HG03571 (cell line): ENCODE data around the gene SLC35F6.
"Not testable (repeated sequence)": the region's sequence is repeated elsewhere in the genome, so short reads cannot be mapped to it uniquely, and the experiment has no call there.

Experiments
- ATAC-seq: cut with Tn5 transposase; IDR thresholded peaks from one replicate; pipeline ENCODE4 v1.9.1; 2021; ENCODE audit not compliant: unreplicated experiment

SLC35F6 gene

GRCh38 chr2:26754972-26755670, 9.0 kb upstream of the SLC35F6 start:
- no peak for ATAC-seq

- no peak for ATAC-seq
Observed at GRCh38 chr2:26756337-26756736, 7.7 kb upstream of the SLC35F6 start.

GRCh38 chr2:26757873-26758789, 6.0 kb upstream of the SLC35F6 start:
- ATAC-seq = no peak

DNA sequence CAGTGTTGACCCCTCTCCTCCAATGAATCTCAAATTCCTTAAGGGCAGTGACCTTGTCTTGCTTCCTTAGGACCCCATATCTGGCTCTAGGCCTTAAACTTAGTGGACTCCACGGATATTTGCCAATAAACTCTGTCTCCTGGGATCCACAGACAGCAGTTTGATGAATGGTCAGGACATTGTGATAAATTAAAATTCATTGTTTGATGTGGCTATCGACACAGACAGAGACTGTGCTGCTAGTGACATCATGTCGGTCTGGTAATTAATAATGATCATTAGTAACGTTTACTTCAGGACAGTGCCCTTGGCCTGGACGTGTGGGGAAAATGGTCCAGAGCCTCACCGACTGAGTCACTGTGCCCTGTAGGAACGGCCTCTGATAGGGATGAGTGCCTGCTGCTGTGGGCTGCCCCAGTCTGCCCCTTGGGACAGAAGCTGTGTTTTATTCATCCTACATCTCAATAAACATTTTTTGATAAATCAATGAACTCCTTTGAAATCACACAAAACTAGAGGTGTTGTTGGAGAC, 5.2 kb upstream of the SLC35F6 start:
- ATAC-seq = no peak

GRCh38 chr2:26759845-26760244, 4.2 kb upstream of the SLC35F6 start:
- no peak for ATAC-seq

GRCh38 chr2:26760991-26761390, 3.1 kb upstream of the SLC35F6 start:
- ATAC-seq = not testable (repeated sequence)

DNA sequence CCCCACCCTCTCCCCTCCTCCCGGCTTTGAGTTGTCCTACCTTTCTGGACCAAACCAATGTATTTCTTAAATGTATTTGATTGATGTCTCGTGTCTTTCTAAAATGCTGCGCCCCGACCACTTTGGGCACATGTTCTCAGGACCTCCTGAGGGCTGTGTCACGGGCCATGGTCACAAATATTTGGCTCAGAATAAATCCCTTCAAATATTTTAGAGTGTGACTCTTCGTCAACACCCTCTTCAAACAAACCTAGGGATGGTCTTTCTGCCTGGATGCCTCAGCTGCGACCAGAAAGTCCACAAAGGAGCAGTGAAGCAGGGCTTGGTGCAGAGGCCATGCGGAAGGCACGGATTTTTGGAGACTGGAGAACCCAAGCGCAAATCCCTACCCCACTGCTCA, 1.1 kb upstream of the SLC35F6 start:
- ATAC-seq = no peak

GRCh38 chr2:26764906-26765305, 822 bp downstream of the SLC35F6 start:
- no peak for ATAC-seq

DNA sequence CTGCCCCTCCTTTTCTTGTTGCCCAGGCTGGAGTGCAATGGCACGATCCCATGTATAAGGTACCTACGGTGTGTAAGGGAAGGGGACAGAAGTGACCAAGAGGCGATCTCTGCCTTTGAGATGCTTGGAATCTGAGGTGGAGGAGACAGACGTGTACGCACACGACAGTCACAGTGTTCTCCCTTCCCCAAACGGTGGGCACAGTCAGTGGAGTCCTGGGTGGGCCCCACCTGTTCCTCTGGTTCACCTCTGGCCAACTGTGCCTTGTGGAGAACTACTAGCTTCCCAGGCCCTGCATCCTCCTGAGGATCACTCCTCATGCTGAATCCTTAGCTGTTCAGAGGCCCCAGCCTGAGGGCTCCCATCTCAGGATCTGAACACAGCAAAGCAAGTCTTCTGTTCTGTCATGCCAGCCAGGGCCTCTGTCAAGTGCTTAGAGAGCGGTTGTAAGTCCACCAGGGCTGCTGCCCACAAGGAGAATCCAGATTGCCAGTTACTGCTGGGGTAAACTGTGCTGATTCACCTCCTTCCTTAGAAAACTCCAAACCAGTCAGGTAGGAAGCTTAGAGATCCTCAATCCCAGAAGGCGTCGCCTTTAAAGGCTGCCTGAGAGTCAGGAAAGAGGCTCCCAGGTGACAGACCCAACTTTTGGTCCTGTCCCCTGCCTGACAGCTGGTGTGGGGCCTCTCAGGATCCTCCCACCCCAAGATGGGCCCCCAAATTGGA, 1.6 kb downstream of the SLC35F6 start:
- ATAC-seq = no peak

DNA sequence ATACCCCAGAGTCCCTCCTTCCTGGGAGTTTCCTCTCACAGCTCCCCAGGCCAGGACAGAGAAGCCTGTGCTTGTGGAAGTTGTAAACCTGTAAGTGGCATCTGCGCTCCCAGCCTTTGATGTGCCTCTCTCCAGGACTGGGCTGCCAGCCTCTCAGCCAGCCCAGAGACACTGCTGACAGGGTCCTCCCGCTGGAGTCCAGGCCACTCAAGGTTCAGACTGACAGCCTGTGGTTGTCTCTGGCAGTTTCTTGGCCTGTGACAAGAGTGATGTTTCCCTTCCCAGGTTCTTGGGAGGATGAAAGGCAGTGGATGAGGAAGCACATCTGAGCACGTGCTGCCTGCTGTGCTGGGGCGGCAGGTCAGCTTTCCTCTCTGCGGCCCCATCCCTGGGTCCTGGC, 3.0 kb downstream of the SLC35F6 start:
- no peak for ATAC-seq

GRCh38 chr2:26767894-26768487, 3.9 kb downstream of the SLC35F6 start:
- ATAC-seq = no peak

DNA sequence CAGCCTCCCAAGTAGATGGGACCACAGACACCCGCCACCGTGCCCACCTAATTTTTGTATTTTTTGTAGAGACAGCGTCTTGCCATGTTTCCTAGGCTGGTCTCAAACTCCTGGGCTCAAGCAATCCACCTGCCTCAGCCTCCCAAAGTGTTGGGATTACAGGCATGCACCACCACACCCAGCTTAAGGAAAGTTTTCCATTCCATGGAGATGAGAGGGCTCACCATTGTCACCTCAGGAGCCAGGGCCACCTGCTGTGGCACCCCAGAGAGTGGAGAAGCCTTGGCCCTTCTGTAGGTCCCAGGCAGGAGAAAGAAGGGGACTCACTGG, 4.6 kb downstream of the SLC35F6 start:
- no peak for ATAC-seq

DNA sequence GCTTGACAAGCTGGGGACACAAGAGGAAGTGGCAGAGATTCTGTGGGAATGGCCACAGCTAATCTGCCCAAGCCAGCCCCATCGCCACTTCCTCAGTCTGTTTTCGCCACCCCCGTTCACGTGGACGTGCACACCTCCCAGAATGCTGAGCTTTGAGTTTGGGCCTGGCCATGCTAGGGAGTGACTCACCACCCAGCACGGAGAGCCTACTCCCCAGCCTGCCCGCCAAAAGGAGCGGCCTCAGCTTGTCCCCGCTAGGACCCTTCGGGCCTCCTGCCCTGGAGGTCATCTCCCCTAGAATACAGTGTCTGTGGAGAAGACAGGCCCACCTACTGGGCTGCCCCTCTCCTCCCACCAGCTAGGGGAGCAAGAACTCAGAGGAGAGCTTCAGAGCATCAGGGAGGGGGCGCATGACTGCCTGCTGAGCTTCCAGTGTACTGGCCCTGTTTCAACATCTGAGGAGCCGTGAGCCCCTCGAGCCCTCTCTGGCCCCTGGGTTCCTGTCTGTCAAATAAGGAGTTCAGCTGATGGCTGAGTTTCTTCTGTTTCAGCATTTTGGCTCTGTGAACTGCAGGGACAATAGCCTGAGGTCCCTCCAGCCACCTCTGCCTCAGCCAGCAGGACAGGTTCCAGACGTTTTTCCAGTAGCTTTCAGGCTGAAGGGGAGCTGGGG, 5.1 kb downstream of the SLC35F6 start:
- ATAC-seq = no peak

- ATAC-seq = no peak
Observed at GRCh38 chr2:26770986-26771586, 7.0 kb downstream of the SLC35F6 start.

DNA sequence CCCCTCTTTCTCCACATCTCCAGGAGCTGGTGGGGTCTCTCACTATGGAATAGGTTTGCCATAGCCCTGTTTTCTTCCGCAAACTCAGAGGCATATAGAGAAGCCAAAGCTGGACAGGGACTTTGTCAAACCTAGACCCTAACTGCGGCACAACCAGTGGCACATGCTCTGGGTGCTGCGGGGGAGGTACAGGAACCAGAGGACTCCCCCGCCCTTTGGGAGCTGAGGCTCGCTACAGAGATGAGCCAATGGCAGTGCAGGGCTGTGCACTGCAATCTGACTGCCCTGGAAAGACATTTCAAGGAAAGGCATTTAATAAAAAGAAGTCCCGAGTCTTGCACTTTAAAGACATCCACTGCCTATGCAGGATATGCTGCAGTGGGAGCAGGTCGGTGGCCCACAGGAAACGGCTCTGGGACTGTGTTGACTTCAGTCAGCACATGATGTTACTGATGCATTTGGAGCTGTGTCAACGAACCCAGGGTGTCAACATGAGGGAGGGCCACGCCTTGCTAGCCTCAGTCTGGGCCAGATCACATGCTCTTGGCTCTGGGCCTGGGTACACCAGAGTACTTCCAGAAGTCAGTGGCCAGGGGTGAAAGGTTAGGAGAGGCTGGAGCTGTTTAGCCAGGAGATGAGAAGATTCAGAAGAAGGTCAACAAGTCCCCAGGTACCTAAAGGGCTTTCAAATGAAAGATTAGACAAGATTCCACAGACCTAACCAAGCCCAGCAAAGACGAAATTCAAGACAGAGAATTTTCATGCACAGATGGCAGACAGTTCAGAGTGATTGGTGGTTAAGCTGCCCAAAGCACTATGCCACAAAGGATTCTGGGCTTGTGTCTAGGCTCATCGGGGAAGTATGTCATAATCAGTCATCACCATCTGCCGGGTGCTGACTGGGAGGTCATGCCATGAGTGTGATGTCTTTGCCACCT, 8.2 kb downstream of the SLC35F6 start:
- ATAC-seq = no peak

GRCh38 chr2:26776195-26776800, 12.2 kb downstream of the SLC35F6 start:
- no peak for ATAC-seq

GRCh38 chr2:26778098-26778497, 14.0 kb downstream of the SLC35F6 start:
- ATAC-seq = no peak

DNA sequence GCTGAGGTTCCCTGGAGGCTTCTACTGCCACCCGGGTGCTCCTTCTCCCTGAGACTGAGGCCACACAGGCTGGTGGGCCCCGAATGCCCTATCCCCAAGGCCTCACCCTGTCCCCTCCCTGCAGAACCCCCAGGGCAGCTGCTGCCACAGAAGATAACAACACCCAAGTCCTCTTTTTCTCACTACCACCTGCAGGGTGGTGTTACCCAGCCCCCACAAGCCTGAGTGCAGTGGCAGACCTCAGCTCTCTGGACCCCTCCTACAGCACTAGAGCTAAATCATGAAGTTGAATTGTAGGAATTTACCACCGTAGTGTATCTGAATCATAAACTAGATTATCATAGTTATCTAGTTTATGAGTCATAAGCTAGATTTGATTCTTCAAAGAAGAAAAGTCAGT, 14.4 kb downstream of the SLC35F6 start:
- ATAC-seq = no peak
